Osteoblast (primary cell): ENCODE measurements around the gene MYLK2. TPM values are rescaled to one million over a fixed set of nuclear protein-coding genes. Genes with fewer than 3 reads are reported as not detected.

Experiments
- DNase-seq: peaks from one replicate; pipeline ENCODE4 v3.0.0; 2011; ENCODE audit warnings: low spot score, mixed read lengths; ENCODE audit not compliant: insufficient read length; ENCODE audit errors: missing footprints
- H2AFZ ChIP-seq: 2 replicates; pipeline ENCODE4 v1.6.0; 2011; ENCODE audit warnings: mild to moderate bottlenecking, low read length
- H3K27ac ChIP-seq: 2 replicates; pipeline ENCODE4 v1.5.1; 2011; ENCODE audit warnings: mild to moderate bottlenecking, low read depth, low read length, moderate library complexity
- H3K27me3 ChIP-seq: 2 replicates; pipeline ENCODE4 v1.6.0; 2012; ENCODE audit warnings: mild to moderate bottlenecking, control low read depth, inconsistent platforms, low read length, moderate library complexity; ENCODE audit not compliant: insufficient read depth
- H3K36me3 ChIP-seq: 2 replicates; pipeline ENCODE4 v1.5.1; 2011; ENCODE audit warnings: mild to moderate bottlenecking, low read length, control low read depth, moderate library complexity; ENCODE audit not compliant: insufficient read depth
- H3K4me1 ChIP-seq: 2 replicates; pipeline ENCODE4 v1.5.1; 2011; ENCODE audit warnings: mild to moderate bottlenecking, low read length, control low read depth, moderate library complexity; ENCODE audit not compliant: insufficient read depth
- H3K4me2 ChIP-seq: 2 replicates; pipeline ENCODE4 v1.6.0; 2011; ENCODE audit warnings: mild to moderate bottlenecking, low read length; ENCODE audit not compliant: insufficient read depth
- H3K4me3 ChIP-seq: fragments of 200-600 bp; sonication (generic); 3 replicates; pipeline ENCODE4 v1.5.1; 2012; ENCODE audit warnings: mild to moderate bottlenecking, low read length, inconsistent platforms; ENCODE audit not compliant: insufficient read depth
- H3K79me2 ChIP-seq: 2 replicates; pipeline ENCODE4 v1.6.0; 2012; ENCODE audit warnings: mild to moderate bottlenecking, low read length, control low read depth, inconsistent platforms; ENCODE audit not compliant: insufficient read depth
- H3K9me3 ChIP-seq: 2 replicates; pipeline ENCODE4 v1.5.1; 2011; ENCODE audit warnings: low read depth, low read length, control low read depth
- H4K20me1 ChIP-seq: 2 replicates; pipeline ENCODE4 v1.6.0; 2012; ENCODE audit warnings: mild to moderate bottlenecking, low read length, control low read depth; ENCODE audit not compliant: insufficient read depth
- CTCF ChIP-seq: IDR thresholded peaks from 2 replicates; pipeline ENCODE4 v1.5.1; 2011; ENCODE audit warnings: mild to moderate bottlenecking, low read depth, low read length, moderate library complexity; ENCODE audit errors: extremely low read depth
- total RNA-seq: library from RNA; depleted of rRNA; stranded (reverse); fragments of >200 nt; gene quantifications from 2 replicates; pipeline ENCODE4 v1.2.3, GENCODE V29; 2012

Gene MYLK2
- total RNA-seq, 1 donor, result 0.36 TPM

GRCh38 chr20:31838646-31839292 lies 19.6 kb downstream of the MYLK2 start:
- H3K4me2 ChIP-seq, result no peak overlapping the region
- H3K79me2 ChIP-seq, result no peaks in the 10 kb centered on the region
- H3K4me3 ChIP-seq, result no peak overlapping the region
- no peaks in the 10 kb centered on the region for H3K9me3 ChIP-seq
- TF ChIP-seq CTCF, result no peak
- peaks cover 71% of the 10 kb centered on the region for H3K4me1 ChIP-seq
- no peaks in the 10 kb centered on the region for H3K36me3 ChIP-seq
- H4K20me1 ChIP-seq, result peaks cover 20% of the 10 kb centered on the region
- H2AFZ ChIP-seq, result no peak overlapping the region
- H3K27ac ChIP-seq, result no peak overlapping the region
- no peak for DNase-seq
- H3K27me3 ChIP-seq, result peaks cover 3% of the 10 kb centered on the region

- no peaks in the 10 kb centered on the region for H3K9me3 ChIP-seq
- H3K27ac ChIP-seq, result no peak overlapping the region
- peaks cover 17% of the 10 kb centered on the region for H4K20me1 ChIP-seq
- H3K4me3 ChIP-seq, result no peak overlapping the region
- no peaks in the 10 kb centered on the region for H3K27me3 ChIP-seq
- H3K4me1 ChIP-seq, result peaks cover 75% of the 10 kb centered on the region
- no peak for TF ChIP-seq CTCF
- no peak overlapping the region for H2AFZ ChIP-seq
- H3K4me2 ChIP-seq, result no peak overlapping the region
- no peaks in the 10 kb centered on the region for H3K36me3 ChIP-seq
- no peak for DNase-seq
- H3K79me2 ChIP-seq, result no peaks in the 10 kb centered on the region
These were observed 20.8 kb downstream of the MYLK2 start for GRCh38 chr20:31839782-31840487.

GRCh38 chr20:31840906-31841816 lies 22.0 kb downstream of the MYLK2 start:
- Histone ChIP-seq H3K27ac (peak overlapping the region; percentile 93), H3K4me2 (no peak overlapping the region)
- peak; percentile 64 for DNase-seq

More at GRCh38 chr20:31840906-31841816, 22.0 kb downstream of the MYLK2 start:
- Histone ChIP-seq H3K9me3 (no peaks in the 10 kb centered on the region), H3K27me3 (no peaks in the 10 kb centered on the region), H4K20me1 (peaks cover 9% of the 10 kb centered on the region), H3K4me1 (peaks cover 75% of the 10 kb centered on the region), H3K36me3 (no peaks in the 10 kb centered on the region), H3K79me2 (no peaks in the 10 kb centered on the region), H2AFZ (no peak overlapping the region), H3K4me3 (no peak overlapping the region)
- no peak for TF ChIP-seq CTCF
